GM10266 (cell line): ENCODE data around the gene ARHGAP23.
A peak's percentile ranks its signal among the peaks of the same experiment; 100 is the strongest.

Experiments
- DNase-seq: peaks from one replicate; pipeline ENCODE4 v3.0.0; 2012; ENCODE audit errors: extremely low spot score
- CTCF ChIP-seq: IDR thresholded peaks from 2 replicates; pipeline ENCODE4 v1.5.1; 2012; ENCODE audit warnings: mild to moderate bottlenecking, low read depth; ENCODE audit not compliant: control insufficient read depth, insufficient read depth; ENCODE audit errors: missing control alignments

ARHGAP23 gene

DNA sequence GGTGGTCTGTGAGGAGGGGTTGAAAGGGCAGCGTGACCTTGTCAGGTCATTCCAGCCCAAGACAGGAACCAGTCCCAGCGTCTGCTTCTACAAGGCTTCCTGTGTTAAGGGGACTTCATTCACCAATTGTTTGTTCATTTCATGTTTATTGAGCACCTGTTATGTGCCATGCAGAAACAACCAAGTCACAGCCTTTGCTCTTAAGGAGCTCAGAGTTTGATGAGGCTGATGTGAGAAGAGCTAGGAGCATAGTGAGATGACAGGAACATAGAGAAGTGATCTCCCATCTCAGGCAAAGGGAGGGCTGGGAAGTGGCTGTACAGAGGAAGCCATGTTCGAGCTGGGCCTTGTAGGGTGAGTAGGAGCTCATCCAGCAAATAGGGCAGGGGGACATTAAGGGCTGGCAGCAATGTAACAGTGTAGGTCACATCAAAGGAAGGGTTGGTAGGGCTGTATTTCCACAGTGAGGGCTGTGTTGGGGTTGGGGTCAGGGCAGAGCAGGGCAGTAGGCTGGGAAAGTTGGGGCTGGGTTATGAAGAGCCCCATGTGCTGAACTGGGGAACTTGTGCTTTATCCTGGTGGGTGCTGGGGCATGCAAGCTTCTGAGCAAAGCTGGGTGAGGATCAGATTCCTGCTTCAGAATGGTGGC is 79.8 kb downstream of the ARHGAP23 start:
- peak; percentile 14 for DNase-seq
- TF ChIP-seq CTCF: no peak

DNA sequence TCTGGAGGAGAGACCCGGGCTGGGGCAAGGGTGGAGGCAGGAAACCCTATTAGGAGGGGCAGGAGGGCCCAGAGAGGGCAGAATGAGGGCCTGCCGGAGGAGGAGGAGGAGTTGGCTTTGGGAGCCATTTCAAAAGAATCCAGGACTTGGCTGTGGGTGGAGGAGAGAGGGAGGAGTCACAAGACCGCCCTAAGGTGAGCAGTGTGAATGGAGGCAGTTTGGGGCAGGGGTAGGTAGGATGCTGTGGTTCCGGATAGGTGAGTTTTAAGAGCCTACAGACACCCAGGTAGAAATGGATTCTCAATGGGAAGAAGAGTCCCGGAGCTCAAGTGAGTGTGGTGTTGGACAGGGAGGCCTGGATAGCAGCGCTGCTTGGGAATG is 80.3 kb downstream of the ARHGAP23 start:
- no peak for TF ChIP-seq CTCF
- peak; percentile 11 for DNase-seq

DNA sequence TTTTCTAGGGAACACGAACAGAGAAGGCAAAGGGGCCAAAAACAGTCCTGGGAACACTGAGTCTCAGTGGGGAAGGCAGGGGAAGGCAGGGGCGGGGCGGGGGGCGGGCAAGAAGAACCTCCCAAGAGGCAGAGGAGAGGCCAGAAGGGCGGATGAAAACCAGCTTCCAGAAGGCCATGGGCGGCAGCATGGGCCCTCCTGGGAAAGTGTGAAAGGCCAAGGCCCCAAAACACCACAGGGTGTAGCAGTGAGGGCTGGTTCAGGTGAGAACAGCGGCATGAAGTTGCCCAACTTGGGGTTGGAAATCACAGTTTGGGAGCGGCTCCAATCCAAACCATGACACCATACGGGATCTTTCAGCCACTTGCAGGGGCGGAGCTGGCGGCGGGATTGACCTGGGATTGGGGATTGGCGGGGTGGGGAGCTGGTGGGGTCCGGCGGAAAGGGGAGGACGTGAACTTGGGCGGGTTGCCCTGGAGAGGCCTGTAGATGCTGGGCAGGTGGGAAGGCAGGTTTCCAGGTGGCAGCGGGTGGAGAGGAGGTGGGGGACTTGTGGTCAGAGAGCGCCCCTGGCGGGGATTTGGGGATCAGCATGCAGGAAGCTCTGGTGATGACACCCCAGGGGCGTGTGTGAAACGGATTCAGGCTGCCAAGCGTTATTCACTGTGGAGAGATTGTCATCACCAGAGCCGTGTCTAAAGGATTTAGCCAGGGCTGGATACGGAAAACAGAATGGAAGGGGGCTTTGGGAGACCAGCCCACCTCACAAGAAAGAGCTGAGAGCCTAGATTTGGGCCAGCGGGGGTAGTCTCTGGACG is 80.9 kb downstream of the ARHGAP23 start:
- peak; percentile 89 for DNase-seq
- TF ChIP-seq CTCF: peak; percentile 51

DNA sequence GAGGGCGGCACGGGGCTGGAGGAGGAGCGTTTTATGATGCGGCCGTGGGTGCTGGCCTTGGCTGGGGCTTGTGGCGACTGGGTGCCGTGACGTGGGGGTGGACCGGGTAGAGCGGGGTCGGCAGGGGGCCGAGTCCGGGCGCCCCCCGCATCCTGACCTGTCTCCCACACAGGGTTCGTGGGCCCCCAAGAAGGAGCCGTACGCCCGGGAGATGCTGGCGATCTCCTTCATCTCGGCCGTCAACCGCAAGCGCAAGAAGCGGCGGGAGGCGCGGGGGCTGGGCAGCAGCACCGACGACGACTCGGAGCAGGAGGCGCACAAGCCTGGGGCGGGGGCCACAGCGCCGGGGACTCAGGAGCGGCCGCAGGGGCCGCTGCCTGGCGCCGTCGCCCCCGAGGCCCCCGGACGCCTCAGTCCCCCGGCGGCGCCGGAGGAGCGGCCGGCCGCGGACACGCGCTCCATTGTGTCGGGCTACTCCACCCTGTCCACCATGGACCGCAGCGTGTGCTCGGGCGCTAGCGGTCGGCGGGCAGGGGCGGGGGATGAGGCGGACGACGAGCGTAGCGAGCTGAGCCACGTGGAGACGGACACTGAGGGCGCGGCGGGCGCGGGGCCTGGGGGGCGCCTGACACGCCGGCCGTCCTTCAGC is 81.6 kb downstream of the ARHGAP23 start:
- DNase-seq: peak; percentile 24
- TF ChIP-seq CTCF: no peak

DNA sequence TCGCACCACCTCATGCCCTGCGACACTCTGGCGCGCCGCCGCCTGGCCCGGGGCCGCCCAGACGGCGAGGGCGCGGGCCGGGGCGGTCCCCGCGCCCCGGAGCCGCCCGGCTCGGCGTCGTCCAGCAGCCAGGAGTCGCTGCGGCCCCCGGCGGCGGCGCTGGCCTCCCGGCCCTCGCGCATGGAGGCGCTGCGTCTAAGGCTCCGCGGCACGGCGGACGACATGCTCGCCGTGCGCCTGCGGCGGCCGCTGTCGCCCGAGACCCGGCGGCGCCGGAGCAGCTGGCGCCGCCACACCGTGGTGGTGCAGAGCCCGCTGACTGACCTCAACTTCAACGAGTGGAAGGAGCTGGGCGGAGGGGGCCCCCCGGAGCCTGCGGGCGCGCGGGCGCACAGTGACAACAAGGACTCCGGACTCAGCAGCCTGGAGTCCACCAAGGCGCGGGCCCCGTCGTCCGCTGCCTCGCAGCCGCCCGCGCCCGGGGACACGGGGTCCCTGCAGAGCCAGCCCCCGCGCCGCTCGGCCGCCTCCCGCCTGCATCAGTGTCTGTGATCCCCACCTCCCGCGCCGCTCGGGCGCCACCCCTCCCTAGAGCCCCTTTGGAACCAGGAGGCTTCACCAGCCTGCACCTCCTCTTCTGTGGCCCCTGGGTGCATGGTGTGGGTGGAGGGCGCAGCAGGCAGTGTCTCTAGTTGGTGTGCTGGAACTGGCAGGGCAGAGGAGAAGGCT is 82.3 kb downstream of the ARHGAP23 start:
- peak; percentile 18 for TF ChIP-seq CTCF

DNA sequence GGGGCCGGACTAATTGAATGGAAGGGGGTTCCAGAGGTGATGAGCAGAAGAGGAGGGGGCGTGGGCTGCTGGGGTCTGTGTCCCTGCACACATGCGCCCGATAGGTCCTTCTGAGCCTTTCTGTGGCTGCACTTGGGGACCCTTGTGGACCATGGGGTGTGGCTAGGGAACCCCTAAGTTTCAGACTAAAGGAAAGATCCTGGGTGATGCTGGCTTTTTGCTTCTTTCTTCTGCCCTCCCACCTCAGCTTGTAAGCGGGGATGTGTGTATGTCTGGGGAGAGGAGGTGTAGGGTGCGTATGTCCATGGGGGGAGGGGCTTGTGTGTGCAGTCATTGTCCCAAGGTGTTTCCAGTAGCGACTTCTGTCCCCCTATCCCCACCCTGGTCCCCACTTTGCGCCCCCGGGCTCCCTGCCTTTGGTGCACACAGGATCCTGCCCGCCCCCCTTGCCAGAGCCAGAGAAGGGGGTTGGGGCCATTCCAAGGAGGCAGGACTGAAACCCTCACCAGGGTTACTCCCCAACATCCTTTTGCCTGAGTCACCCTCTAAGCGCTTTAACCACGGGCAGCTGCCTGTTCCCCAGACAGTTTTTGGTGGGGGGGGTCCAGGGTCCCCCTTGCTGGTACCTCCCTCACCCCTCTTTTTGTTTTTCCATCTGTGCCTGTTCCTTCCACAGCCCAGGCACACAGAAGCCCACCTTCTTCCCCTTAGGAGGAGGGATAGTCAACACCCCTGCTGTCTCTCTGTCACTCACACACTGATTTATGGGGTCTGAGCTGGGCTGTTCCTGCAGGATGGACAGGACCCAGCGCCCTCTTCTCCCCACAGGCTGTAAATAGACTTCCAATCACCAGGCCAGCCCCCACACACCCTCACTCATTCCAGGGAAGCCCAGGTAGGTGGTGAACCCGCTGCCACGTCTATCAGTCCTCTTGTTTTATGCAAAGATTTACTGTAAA is 83.2 kb downstream of the ARHGAP23 start:
- TF ChIP-seq CTCF: no peak
- peak; percentile 30 for DNase-seq

More for the DNA sequence above, 82.3 kb downstream of the ARHGAP23 start:
- DNase-seq: peak; percentile 54
